Chondrocyte (in vitro differentiated cells): ENCODE measurements around the gene CD300E. TPM values are rescaled to one million over a fixed set of nuclear protein-coding genes. Genes with fewer than 3 reads are reported as not detected.
"Not testable (repeated sequence)": the region's sequence is repeated elsewhere in the genome, so short reads cannot be mapped to it uniquely, and the experiment has no call there.

Experiments used
- DNase-seq: peaks from one replicate; pipeline ENCODE4 v3.0.0; 2021; ENCODE audit warnings: mixed read lengths, low spot score
- H3K27ac Mint-ChIP-seq: one replicate; pipeline ENCODE4 v1.8.0; 2021; ENCODE audit warnings: mild to moderate bottlenecking, moderate library complexity, mixed read lengths; ENCODE audit not compliant: unreplicated experiment
- H3K27me3 Mint-ChIP-seq: 2 replicates; pipeline ENCODE4 v1.8.0; 2021; ENCODE audit warnings: low read depth, mixed read lengths
- H3K36me3 Mint-ChIP-seq: 2 replicates; pipeline ENCODE4 v1.8.0; 2021; ENCODE audit warnings: low read depth, mixed read lengths
- H3K4me1 Mint-ChIP-seq: 2 replicates; pipeline ENCODE4 v1.8.0; 2021; ENCODE audit warnings: low read depth, mild to moderate bottlenecking, mixed read lengths
- H3K4me3 Mint-ChIP-seq: one replicate; pipeline ENCODE4 v1.8.0; 2021; ENCODE audit warnings: mild to moderate bottlenecking, moderate library complexity, mixed read lengths; ENCODE audit not compliant: unreplicated experiment
- H3K9me3 Mint-ChIP-seq: 2 replicates; pipeline ENCODE4 v1.8.0; 2021; ENCODE audit warnings: low read depth, mixed read lengths
- total RNA-seq: library from RNA; stranded (reverse); gene quantifications from 3 replicates; pipeline ENCODE4 v1.2.1, GENCODE V29; 2021
- TF ChIP-seq, protein P1 (sequence below): fragments of 200-600 bp; sonication (generic); IDR thresholded peaks from 2 replicates; pipeline ENCODE4 v1.5.0; 2021; ENCODE audit warnings: antibody characterized with exemption, mild to moderate bottlenecking, moderate library complexity

The CD300E gene
- total RNA-seq, 1 donor from 2014 or later, result not detected

DNA sequence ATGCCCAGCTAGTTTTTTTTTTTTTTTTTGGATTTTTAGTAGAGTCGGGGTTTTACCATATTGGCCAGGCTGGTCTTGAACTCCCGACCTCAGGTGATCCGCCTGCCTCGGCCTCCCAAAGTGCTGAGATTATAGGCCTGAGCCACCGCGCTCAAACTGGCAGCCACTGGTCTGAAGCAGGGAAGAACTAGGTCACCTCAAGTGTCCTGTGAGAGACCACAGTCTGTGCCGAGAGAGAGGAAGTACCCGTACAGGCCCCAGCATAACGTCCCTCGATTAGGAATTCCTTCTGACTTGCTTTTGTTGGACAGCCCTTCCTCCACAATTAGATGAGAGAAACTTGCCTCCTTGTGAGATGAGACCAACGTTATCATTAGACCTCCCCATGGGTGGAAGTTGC lies 13.7 kb upstream of the CD300E start:
- peaks cover 43% of the 10 kb centered on the region for H3K27me3 Mint-ChIP-seq
- H3K27ac Mint-ChIP-seq, result no peak overlapping the region
- TF ChIP-seq, protein P1, sequence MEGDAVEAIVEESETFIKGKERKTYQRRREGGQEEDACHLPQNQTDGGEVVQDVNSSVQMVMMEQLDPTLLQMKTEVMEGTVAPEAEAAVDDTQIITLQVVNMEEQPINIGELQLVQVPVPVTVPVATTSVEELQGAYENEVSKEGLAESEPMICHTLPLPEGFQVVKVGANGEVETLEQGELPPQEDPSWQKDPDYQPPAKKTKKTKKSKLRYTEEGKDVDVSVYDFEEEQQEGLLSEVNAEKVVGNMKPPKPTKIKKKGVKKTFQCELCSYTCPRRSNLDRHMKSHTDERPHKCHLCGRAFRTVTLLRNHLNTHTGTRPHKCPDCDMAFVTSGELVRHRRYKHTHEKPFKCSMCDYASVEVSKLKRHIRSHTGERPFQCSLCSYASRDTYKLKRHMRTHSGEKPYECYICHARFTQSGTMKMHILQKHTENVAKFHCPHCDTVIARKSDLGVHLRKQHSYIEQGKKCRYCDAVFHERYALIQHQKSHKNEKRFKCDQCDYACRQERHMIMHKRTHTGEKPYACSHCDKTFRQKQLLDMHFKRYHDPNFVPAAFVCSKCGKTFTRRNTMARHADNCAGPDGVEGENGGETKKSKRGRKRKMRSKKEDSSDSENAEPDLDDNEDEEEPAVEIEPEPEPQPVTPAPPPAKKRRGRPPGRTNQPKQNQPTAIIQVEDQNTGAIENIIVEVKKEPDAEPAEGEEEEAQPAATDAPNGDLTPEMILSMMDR, result no peak
- H3K4me3 Mint-ChIP-seq, result no peak overlapping the region
- no peaks in the 10 kb centered on the region for H3K36me3 Mint-ChIP-seq
- no peaks in the 10 kb centered on the region for H3K9me3 Mint-ChIP-seq
- no peaks in the 10 kb centered on the region for H3K4me1 Mint-ChIP-seq
- DNase-seq, result no peak

DNA sequence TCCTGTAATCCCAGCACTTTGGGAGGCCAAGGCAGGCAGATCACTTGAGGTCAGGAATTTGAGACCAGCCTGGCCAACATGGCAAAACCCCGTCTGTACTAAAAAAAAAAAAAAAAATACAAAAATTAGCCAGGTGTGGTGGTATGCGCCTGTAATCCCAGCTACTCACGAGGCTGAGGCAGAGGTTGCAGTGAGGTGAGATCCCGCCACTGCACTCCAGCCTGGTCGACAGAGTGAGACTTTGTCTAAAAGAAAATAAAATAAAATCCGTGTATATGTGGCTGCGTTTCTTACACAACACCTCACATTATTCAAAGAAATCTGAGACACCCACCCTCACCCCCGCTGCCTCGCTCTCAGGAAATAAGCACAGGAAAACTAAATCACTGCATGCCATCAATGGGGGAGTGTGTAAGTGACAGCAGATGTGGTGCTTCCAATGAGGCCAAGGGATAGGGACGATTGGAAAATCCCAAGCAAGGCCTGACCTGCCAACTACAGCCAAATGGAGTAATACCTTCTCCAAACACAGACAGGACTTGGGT lies 13.1 kb upstream of the CD300E start:
- H3K4me1 Mint-ChIP-seq, H3K27ac Mint-ChIP-seq, H3K4me3 Mint-ChIP-seq, DNase-seq, H3K9me3 Mint-ChIP-seq, H3K36me3 Mint-ChIP-seq: not testable (repeated sequence)
- peaks cover 41% of the 10 kb centered on the region for H3K27me3 Mint-ChIP-seq

DNA sequence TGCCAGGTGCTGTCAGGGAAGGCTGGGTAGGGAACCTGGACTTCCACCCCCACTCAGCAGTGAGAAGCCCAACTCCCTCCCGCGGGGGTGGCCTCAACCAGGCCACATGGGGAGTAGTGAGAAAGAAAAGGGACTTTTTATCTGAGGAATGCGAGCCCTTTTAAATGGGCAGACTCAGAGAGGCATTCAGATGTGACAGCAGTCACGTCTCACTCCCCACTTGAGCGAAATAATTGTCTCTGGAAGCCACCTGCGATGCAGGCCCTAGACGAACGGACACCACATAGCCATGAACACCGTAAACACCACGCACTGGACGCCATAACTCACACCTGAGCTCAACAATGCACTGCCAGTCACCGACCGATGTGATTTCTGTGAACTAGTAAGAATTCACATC lies 11.9 kb upstream of the CD300E start:
- no peak overlapping the region for H3K4me3 Mint-ChIP-seq
- no peaks in the 10 kb centered on the region for H3K4me1 Mint-ChIP-seq
- H3K36me3 Mint-ChIP-seq, result no peaks in the 10 kb centered on the region
- H3K27ac Mint-ChIP-seq, result no peak overlapping the region
- DNase-seq, result no peak
- H3K27me3 Mint-ChIP-seq, result peaks cover 38% of the 10 kb centered on the region
- H3K9me3 Mint-ChIP-seq, result no peaks in the 10 kb centered on the region
- TF ChIP-seq, protein P1, result no peak

DNA sequence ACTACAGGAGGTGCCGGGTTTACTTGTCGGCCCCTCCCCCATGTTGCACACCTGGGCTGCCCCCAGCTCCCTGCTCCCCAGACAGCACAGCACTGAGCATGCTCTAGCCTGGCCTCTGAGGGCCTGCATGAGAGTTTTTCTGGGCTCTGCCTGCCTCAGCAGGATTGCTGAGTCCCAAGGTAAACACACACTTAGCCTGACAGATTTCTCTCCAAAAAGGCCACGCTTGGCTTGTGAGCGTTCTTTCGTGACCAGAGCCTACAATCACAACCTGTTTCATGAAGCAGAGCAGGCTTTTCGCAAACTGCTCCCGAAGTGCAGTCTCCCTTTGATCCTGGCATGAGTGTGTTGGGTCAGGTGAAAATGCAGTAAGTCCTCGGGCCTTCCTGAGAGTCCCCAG lies 9.8 kb upstream of the CD300E start:
- Mint-ChIP-seq H3K27ac (no peak overlapping the region), H3K9me3 (peaks cover 2% of the 10 kb centered on the region), H3K4me3 (no peak overlapping the region), H3K27me3 (peaks cover 28% of the 10 kb centered on the region), H3K4me1 (no peaks in the 10 kb centered on the region), H3K36me3 (no peaks in the 10 kb centered on the region)
- TF ChIP-seq, protein P1, result no peak
- no peak for DNase-seq

DNA sequence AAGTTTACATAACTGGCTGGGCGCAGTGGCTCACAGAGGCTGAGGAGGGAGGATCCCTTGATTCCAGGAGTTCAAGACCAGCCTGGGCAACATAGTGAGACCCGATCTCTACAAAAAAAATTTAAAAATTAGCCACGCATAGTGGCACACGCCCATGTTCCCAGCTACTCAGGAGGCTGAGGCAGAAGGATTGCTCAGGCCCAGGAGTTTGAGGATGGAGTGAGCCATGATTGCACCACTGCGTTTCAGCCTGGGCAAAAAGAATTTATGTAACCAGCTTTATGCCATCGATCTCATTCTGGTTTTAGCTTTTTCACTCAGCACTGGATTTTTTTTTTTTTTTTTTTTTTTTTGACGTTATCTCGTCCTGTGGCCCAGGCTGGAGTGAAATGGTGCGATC lies 9.1 kb upstream of the CD300E start:
- H3K36me3 Mint-ChIP-seq, result no peaks in the 10 kb centered on the region
- no peak for DNase-seq
- no peak overlapping the region for H3K4me3 Mint-ChIP-seq
- peaks cover 28% of the 10 kb centered on the region for H3K27me3 Mint-ChIP-seq
- TF ChIP-seq, protein P1, result no peak
- peaks cover 2% of the 10 kb centered on the region for H3K9me3 Mint-ChIP-seq
- no peaks in the 10 kb centered on the region for H3K4me1 Mint-ChIP-seq
- H3K27ac Mint-ChIP-seq, result no peak overlapping the region
